Cardiac muscle cell (in vitro differentiated cells and primary cell): ENCODE measurements around the gene SPG7. TPM values are rescaled to one million over a fixed set of nuclear protein-coding genes. Genes with fewer than 3 reads are reported as not detected.

Experiments
- DNase-seq, 2 donors: peaks; one replicate each; pipeline versions ENCODE4 v3.0.0 to v3.0.0-alpha.2; 2010 to 2017; ENCODE audit warnings: low read depth in 1 of 2, low spot score in 1 of 2
- H3K27ac ChIP-seq: fragments of 200-600 bp; sonication (generic); 2 replicates; pipeline ENCODE4 v1.5.1; 2016
- H3K27me3 ChIP-seq: fragments of 200-600 bp; sonication (generic); 2 replicates; pipeline ENCODE4 v1.6.0; 2016; ENCODE audit warnings: control low read depth
- H3K36me3 ChIP-seq: fragments of 200-600 bp; sonication (generic); 2 replicates; pipeline ENCODE4 v1.5.1; 2016; ENCODE audit warnings: control low read depth
- H3K4me1 ChIP-seq: fragments of 200-600 bp; sonication (generic); 2 replicates; pipeline ENCODE4 v1.8.1; 2017; ENCODE audit warnings: low read depth, mild to moderate bottlenecking, mixed run types
- H3K4me3 ChIP-seq: fragments of 200-600 bp; sonication (generic); 2 replicates; pipeline ENCODE4 v1.5.1; 2016; ENCODE audit warnings: mild to moderate bottlenecking
- H3K9me3 ChIP-seq: fragments of 200-600 bp; sonication (generic); 2 replicates; pipeline ENCODE4 v1.5.1; 2017; ENCODE audit warnings: low read depth, mild to moderate bottlenecking, control low read depth
- CTCF ChIP-seq: IDR thresholded peaks from 2 replicates; pipeline ENCODE4 v1.5.1; 2012; ENCODE audit warnings: low read depth, mild to moderate bottlenecking, low read length
- polyA plus RNA-seq: library from polyadenylated mRNA; unstranded; fragments of >200 nt; fragmentation: Nextera tagmentation; extraction: Ambion mirVana; gene quantifications from 2 replicates; pipeline ENCODE4 v1.2.1, GENCODE V29; 2016
- total RNA-seq: library from RNA; depleted of rRNA; stranded (reverse); fragments of >200 nt; gene quantifications from 2 replicates; pipeline ENCODE4 v1.2.3, GENCODE V29; 2016

The SPG7 gene
- total and polyA plus RNA-seq, 2 experiments from 2014 or later, result 110 to 248 TPM

DNA sequence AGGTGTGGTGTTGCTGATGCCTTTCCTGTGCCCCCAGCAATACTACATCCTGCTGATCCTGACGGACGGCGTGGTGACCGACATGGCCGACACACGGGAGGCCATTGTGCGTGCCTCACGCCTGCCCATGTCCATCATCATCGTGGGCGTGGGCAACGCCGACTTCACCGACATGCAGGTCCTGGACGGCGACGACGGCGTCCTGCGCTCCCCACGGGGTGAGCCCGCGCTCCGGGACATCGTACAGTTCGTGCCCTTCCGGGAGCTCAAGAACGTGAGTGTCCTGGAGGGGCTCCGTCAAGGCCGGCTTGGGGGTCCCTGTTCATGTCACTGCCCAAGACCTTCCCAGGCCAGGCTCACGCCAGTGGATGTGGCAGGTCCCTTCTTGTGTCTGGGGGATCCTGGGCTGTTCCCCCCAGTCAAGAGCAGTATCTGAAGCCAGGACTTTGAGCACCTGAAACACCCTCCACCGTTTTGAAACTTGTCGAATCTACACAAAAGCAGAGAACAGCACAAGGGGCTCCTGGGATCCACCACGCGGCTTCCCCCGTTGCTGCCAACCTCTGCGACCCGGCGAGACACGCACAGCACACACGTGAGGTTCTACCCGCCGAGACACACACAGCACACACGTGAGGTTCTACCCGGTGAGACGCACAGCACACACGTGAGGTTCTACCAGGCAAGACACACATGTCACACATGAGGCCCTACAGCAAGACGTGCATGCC is 87.3 kb downstream of the SPG7 start:
- Histone ChIP-seq H3K4me1 (peaks cover 13% of the 10 kb centered on the region), H3K36me3 (no peaks in the 10 kb centered on the region), H3K9me3 (no peaks in the 10 kb centered on the region), H3K27me3 (no peaks in the 10 kb centered on the region), H3K4me3 (no peak overlapping the region), H3K27ac (no peak overlapping the region)
- TF ChIP-seq CTCF, result no peak
- no peak for DNase-seq

DNA sequence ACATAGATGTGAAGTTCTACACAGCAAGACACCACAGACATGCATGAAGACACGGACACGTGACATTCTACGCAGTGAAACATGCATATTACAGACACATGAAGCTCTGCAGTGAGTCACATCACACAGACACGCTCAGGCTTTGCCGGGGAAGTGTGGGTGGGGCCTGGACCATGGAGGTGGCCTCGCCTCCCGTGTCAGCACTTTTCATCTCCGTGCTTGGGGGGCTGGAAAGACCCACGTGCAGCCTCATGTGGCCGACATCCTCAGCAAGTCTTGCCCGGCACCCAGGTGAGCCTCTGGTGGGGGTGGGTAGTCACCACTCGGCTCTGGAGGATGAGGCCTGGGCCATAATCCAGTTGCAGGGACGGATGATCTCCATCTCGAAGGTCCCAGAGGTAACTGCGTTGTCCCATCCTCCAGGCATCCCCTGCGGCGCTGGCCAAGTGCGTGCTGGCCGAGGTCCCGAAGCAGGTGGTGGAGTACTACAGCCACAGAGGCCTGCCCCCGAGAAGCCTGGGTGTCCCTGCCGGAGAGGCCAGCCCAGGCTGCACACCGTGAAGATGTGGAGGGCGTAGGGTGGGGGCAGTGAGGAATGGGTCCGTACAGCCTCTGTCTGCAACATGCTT is 88.0 kb downstream of the SPG7 start:
- no peaks in the 10 kb centered on the region for H3K36me3 ChIP-seq
- H3K27me3 ChIP-seq, result no peaks in the 10 kb centered on the region
- H3K4me3 ChIP-seq, result no peak overlapping the region
- no peak for DNase-seq
- no peaks in the 10 kb centered on the region for H3K9me3 ChIP-seq
- no peak for TF ChIP-seq CTCF
- no peak overlapping the region for H3K27ac ChIP-seq
- peaks cover 13% of the 10 kb centered on the region for H3K4me1 ChIP-seq

GRCh38 chr16:89596957-89597649 is 88.9 kb downstream of the SPG7 start:
- TF ChIP-seq CTCF, result no peak
- no peak overlapping the region for H3K4me3 ChIP-seq
- no peaks in the 10 kb centered on the region for H3K27me3 ChIP-seq
- H3K36me3 ChIP-seq, result no peaks in the 10 kb centered on the region
- no peaks in the 10 kb centered on the region for H3K9me3 ChIP-seq
- peaks cover 14% of the 10 kb centered on the region for H3K4me1 ChIP-seq
- no peak for DNase-seq
- H3K27ac ChIP-seq, result no peak overlapping the region

GRCh38 chr16:89598199-89598598 is 90.0 kb downstream of the SPG7 start:
- no peak for TF ChIP-seq CTCF
- H3K4me3 ChIP-seq, result no peak overlapping the region
- no peaks in the 10 kb centered on the region for H3K27me3 ChIP-seq
- H3K36me3 ChIP-seq, result no peaks in the 10 kb centered on the region
- DNase-seq, result peak; percentile 36 to 37
- H3K27ac ChIP-seq, result no peak overlapping the region
- H3K4me1 ChIP-seq, result peaks cover 24% of the 10 kb centered on the region
- no peaks in the 10 kb centered on the region for H3K9me3 ChIP-seq

GRCh38 chr16:89599451-89599858 is 91.3 kb downstream of the SPG7 start:
- Histone ChIP-seq H3K27me3 (no peaks in the 10 kb centered on the region), H3K4me3 (no peak overlapping the region), H3K9me3 (no peaks in the 10 kb centered on the region), H3K36me3 (no peaks in the 10 kb centered on the region), H3K4me1 (peaks cover 24% of the 10 kb centered on the region), H3K27ac (peak overlapping the region; percentile 65)
- DNase-seq, result peak in 1 of 2 donors; percentile 69
- peak; percentile 38 for TF ChIP-seq CTCF
